ENCODE measurements around the gene CHCHD6. TPM values are rescaled to one million over a fixed set of nuclear protein-coding genes. Genes with fewer than 3 reads are reported as not detected.
A peak's percentile ranks its signal among the peaks of the same experiment; 100 is the strongest.

CHCHD6 gene
- total RNA-seq, 2 donors from 2014 or later: 23.6 to 34.4 TPM

GRCh38 chr3:126679831-126680666, 24.0 kb upstream of the CHCHD6 start:
- no peaks in the 10 kb centered on the region for H3K4me1 ChIP-seq (ENCODE audit: control insufficient read depth, insufficient read depth, low read length)
- H3K27me3 ChIP-seq (ENCODE audit: control insufficient read depth, insufficient read depth, low read length, poor library complexity, severe bottlenecking): peaks cover 43% of the 10 kb centered on the region
- Mint-ChIP-seq H3K4me3 (no peak overlapping the region), H3K36me3 (ENCODE audit: low read depth) (no peaks in the 10 kb centered on the region), H3K27ac (no peak overlapping the region), H3K4me1 (no peaks in the 10 kb centered on the region), H3K9me3 (peaks cover under 1% of the 10 kb centered on the region), H3K27me3 (ENCODE audit: insufficient read depth) (peaks cover 51% of the 10 kb centered on the region)
- no peak overlapping the region for H3K4me3 ChIP-seq (ENCODE audit: low read length)
- 88 to 91% methylated on average over 7 to 11 of the region's 11 CpGs for WGBS, 2 experiments (ENCODE audit: insufficient coverage in 1 of 2, insufficient read length in 1 of 2)
- H3K9ac ChIP-seq (ENCODE audit: extremely low read depth, low read length, poor library complexity, severe bottlenecking): no peak overlapping the region
- no peak for TF ChIP-seq CTCF (conservative IDR thresholded peaks at IDR 0.05)
- H3K27ac ChIP-seq (ENCODE audit: low read depth, low read length): no peak overlapping the region
- no peak for DNase-seq
- no peaks in the 10 kb centered on the region for H3K9me3 ChIP-seq (ENCODE audit: control insufficient read depth, low read length)
- H3K36me3 ChIP-seq (ENCODE audit: control insufficient read depth, insufficient read depth, low read length): no peaks in the 10 kb centered on the region

GRCh38 chr3:126680667-126681055, 23.4 kb upstream of the CHCHD6 start:
- no peaks in the 10 kb centered on the region for H3K4me1 Mint-ChIP-seq
- H3K9me3 Mint-ChIP-seq: no peaks in the 10 kb centered on the region
- peak; percentile 15 for DNase-seq
- WGBS, 2 experiments (ENCODE audit: insufficient coverage in 1 of 2, insufficient read length in 1 of 2): 86 to 90% methylated on average over 2 to 4 of the region's 4 CpGs
- H3K27ac Mint-ChIP-seq: no peak overlapping the region
- TF ChIP-seq CTCF (conservative IDR thresholded peaks at IDR 0.05): no peak
- no peak overlapping the region for H3K9ac ChIP-seq (ENCODE audit: extremely low read depth, low read length, poor library complexity, severe bottlenecking)
- no peaks in the 10 kb centered on the region for H3K9me3 ChIP-seq (ENCODE audit: control insufficient read depth, low read length)
- H3K27me3 Mint-ChIP-seq (ENCODE audit: insufficient read depth): peaks cover 51% of the 10 kb centered on the region
- no peaks in the 10 kb centered on the region for H3K36me3 ChIP-seq (ENCODE audit: control insufficient read depth, insufficient read depth, low read length)
- no peaks in the 10 kb centered on the region for H3K36me3 Mint-ChIP-seq (ENCODE audit: low read depth)
- no peak overlapping the region for H3K27ac ChIP-seq (ENCODE audit: low read depth, low read length)
- H3K4me3 Mint-ChIP-seq: no peak overlapping the region
- peaks cover 43% of the 10 kb centered on the region for H3K27me3 ChIP-seq (ENCODE audit: control insufficient read depth, insufficient read depth, low read length, poor library complexity, severe bottlenecking)
- H3K4me1 ChIP-seq (ENCODE audit: control insufficient read depth, insufficient read depth, low read length): no peaks in the 10 kb centered on the region
- no peak overlapping the region for H3K4me3 ChIP-seq (ENCODE audit: low read length)

GRCh38 chr3:126682009-126682408, 22.0 kb upstream of the CHCHD6 start:
- Histone ChIP-seq H3K9ac (ENCODE audit: extremely low read depth, low read length, poor library complexity, severe bottlenecking) (no peak overlapping the region), H3K4me3 (ENCODE audit: low read length) (no peak overlapping the region), H3K27me3 (ENCODE audit: control insufficient read depth, insufficient read depth, low read length, poor library complexity, severe bottlenecking) (peaks cover 35% of the 10 kb centered on the region), H3K4me1 (ENCODE audit: control insufficient read depth, insufficient read depth, low read length) (no peaks in the 10 kb centered on the region), H3K9me3 (ENCODE audit: control insufficient read depth, low read length) (no peaks in the 10 kb centered on the region), H3K27ac (ENCODE audit: low read depth, low read length) (no peak overlapping the region), H3K36me3 (ENCODE audit: control insufficient read depth, insufficient read depth, low read length) (no peaks in the 10 kb centered on the region)
- no peak for TF ChIP-seq CTCF (conservative IDR thresholded peaks at IDR 0.05)
- no peak overlapping the region for H3K27ac Mint-ChIP-seq
- H3K9me3 Mint-ChIP-seq: no peaks in the 10 kb centered on the region
- peak; percentile 5 for DNase-seq
- H3K4me1 Mint-ChIP-seq: no peaks in the 10 kb centered on the region
- H3K36me3 Mint-ChIP-seq (ENCODE audit: low read depth): no peaks in the 10 kb centered on the region
- H3K4me3 Mint-ChIP-seq: no peak overlapping the region
- peaks cover 44% of the 10 kb centered on the region for H3K27me3 Mint-ChIP-seq (ENCODE audit: insufficient read depth)
- 81% methylated on average over 2 of the region's 2 CpGs; no CpG with 5 or more reads in 1 of the 2 experiments for WGBS, 2 experiments (ENCODE audit: insufficient coverage in 1 of 2, insufficient read length in 1 of 2)
